ENCODE results near the gene DNAJB12.

The DNAJB12 gene

DNA sequence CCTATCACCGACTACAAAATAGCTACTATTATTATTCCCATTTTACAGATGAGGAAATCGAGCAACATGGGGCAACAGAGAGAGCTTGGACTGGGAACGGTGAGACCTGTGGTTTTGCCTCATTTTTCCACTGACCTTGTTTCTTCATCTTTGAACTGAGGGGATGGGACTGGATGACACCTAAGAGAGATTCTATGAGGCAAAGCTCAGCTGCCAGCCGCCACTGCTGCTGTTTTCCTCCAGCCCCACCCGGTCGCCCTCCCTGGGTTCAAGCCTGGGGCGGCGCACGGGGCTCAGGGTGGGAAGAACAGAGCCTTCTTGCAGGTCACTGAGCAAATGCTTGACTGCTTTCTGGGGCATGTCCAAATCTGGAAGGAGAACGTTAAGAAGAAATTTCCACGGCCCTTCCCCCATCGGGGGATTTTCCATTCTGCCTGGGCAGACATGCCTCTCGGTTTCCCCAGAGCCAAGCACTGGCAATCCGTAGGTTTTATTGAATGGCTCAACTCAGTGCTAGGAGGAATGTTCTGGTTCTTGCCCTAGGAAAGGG, 68.7 kb downstream of the DNAJB12 start:
- Histone ChIP-seq H3K27me3 (replicated peaks; ENCODE audit: insufficient read depth, low read length) (no peaks in the 10 kb centered on the region), H3F3A (ENCODE audit: insufficient read depth, low read length) (no peaks in the 10 kb centered on the region), H4K20me1 (ENCODE audit: insufficient read depth, low read length) (no peaks in the 10 kb centered on the region), H3K9ac (ENCODE audit: low read length) (no peak overlapping the region), H3K4me1 (ENCODE audit: low read length) (0 out of 2 replicates have a peak, but pooled peaks cover 8% of the 10 kb centered on the region), H3K27ac (ENCODE audit: low read length) (no peak overlapping the region), H3K4me2 (ENCODE audit: low read depth, low read length) (no peak overlapping the region), H2AFZ (ENCODE audit: low read length) (no peak overlapping the region), H3K79me2 (ENCODE audit: low read length) (no peaks in the 10 kb centered on the region), H3K4me3 (ENCODE audit: low read length) (no peak overlapping the region), H3K36me3 (replicated peaks; ENCODE audit: insufficient read depth, low read length) (no peaks in the 10 kb centered on the region), H3K9me3 (replicated peaks; ENCODE audit: insufficient read depth, low read length) (no peaks in the 10 kb centered on the region), H3K9me2 (replicated peaks; ENCODE audit: insufficient read depth, low read length) (no peaks in the 10 kb centered on the region)
- TF ChIP-seq, protein P1, sequence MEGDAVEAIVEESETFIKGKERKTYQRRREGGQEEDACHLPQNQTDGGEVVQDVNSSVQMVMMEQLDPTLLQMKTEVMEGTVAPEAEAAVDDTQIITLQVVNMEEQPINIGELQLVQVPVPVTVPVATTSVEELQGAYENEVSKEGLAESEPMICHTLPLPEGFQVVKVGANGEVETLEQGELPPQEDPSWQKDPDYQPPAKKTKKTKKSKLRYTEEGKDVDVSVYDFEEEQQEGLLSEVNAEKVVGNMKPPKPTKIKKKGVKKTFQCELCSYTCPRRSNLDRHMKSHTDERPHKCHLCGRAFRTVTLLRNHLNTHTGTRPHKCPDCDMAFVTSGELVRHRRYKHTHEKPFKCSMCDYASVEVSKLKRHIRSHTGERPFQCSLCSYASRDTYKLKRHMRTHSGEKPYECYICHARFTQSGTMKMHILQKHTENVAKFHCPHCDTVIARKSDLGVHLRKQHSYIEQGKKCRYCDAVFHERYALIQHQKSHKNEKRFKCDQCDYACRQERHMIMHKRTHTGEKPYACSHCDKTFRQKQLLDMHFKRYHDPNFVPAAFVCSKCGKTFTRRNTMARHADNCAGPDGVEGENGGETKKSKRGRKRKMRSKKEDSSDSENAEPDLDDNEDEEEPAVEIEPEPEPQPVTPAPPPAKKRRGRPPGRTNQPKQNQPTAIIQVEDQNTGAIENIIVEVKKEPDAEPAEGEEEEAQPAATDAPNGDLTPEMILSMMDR (IDR thresholded peaks at IDR 0.05; ENCODE audit: low read length): no peak
- no peak for TF ChIP-seq EZH2 (optimal IDR thresholded peaks at IDR 0.05; ENCODE audit: low read depth, low read length)
- TF ChIP-seq EZH2phosphoT487 (IDR thresholded peaks at IDR 0.05; ENCODE audit: low read length): no peak
- DNase-seq: no peak

DNA sequence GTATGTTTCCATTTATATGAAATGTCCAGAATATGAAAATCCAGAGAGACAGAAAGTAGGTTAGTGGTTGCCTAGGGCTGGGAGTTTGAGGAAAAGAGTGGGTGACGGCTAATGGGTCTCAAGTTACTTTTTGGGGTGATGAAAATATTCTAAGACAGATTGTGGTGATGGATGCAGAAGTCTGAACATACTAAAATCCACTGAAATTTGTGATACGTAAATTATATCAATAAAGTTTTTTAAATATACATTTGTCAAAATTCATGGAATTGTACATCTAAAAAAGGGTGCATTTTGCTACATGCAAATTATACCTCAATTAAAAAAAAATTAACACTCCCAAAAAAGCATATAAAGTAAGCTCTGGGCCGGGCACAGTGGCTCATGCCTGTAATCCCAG, 71.6 kb downstream of the DNAJB12 start:
- H3K4me1 ChIP-seq (ENCODE audit: low read length): 0 out of 2 replicates have a peak, but pooled peaks cover 8% of the 10 kb centered on the region
- no peaks in the 10 kb centered on the region for H3K9me2 ChIP-seq (replicated peaks; ENCODE audit: insufficient read depth, low read length)

More for the DNA sequence above, 71.6 kb downstream of the DNAJB12 start:
- no peaks in the 10 kb centered on the region for H4K20me1 ChIP-seq (ENCODE audit: insufficient read depth, low read length)
- no peaks in the 10 kb centered on the region for H3F3A ChIP-seq (ENCODE audit: insufficient read depth, low read length)
- H3K27me3 ChIP-seq (replicated peaks; ENCODE audit: insufficient read depth, low read length): no peaks in the 10 kb centered on the region
- no peak overlapping the region for H3K27ac ChIP-seq (ENCODE audit: low read length)
- no peak overlapping the region for H3K4me3 ChIP-seq (ENCODE audit: low read length)
- H2AFZ ChIP-seq (ENCODE audit: low read length): no peak overlapping the region
- no peak for DNase-seq
- no peak overlapping the region for H3K4me2 ChIP-seq (ENCODE audit: low read depth, low read length)
- no peaks in the 10 kb centered on the region for H3K9me3 ChIP-seq (replicated peaks; ENCODE audit: insufficient read depth, low read length)
- TF ChIP-seq EZH2phosphoT487 (IDR thresholded peaks at IDR 0.05; ENCODE audit: low read length): no peak
- no peak for TF ChIP-seq EZH2 (optimal IDR thresholded peaks at IDR 0.05; ENCODE audit: low read depth, low read length)
- TF ChIP-seq, protein P1 (IDR thresholded peaks at IDR 0.05; ENCODE audit: low read length): no peak
- H3K79me2 ChIP-seq (ENCODE audit: low read length): no peaks in the 10 kb centered on the region
- H3K9ac ChIP-seq (ENCODE audit: low read length): no peak overlapping the region
- no peaks in the 10 kb centered on the region for H3K36me3 ChIP-seq (replicated peaks; ENCODE audit: insufficient read depth, low read length)

Measured in MM.1S (cell line).